ENCODE results near the gene WDR73. TPM values are rescaled to one million over a fixed set of nuclear protein-coding genes. Genes with fewer than 3 reads are reported as not detected.

WDR73 gene
- polyA plus RNA-seq, 1 of the 3 experiments (the other 2 are of a cell fraction): 32.9 TPM

DNA sequence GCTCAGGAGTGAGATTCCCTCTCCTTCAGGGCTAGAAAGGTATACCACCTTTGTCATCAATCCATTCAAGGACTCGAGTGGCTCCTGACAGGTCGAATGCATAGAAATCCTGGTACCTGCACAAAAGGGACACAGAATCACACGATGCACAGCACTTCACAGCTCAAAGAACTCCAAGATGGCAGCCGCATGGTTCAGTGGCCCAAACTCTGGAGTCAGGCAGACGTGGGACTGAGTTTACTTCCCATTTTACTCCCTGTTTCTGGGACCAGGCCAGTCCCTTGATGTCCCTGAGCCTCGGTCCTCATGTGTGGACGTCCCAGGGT lies 536 bp downstream of the WDR73 start (continued):
- TF ChIP-seq, protein P1, sequence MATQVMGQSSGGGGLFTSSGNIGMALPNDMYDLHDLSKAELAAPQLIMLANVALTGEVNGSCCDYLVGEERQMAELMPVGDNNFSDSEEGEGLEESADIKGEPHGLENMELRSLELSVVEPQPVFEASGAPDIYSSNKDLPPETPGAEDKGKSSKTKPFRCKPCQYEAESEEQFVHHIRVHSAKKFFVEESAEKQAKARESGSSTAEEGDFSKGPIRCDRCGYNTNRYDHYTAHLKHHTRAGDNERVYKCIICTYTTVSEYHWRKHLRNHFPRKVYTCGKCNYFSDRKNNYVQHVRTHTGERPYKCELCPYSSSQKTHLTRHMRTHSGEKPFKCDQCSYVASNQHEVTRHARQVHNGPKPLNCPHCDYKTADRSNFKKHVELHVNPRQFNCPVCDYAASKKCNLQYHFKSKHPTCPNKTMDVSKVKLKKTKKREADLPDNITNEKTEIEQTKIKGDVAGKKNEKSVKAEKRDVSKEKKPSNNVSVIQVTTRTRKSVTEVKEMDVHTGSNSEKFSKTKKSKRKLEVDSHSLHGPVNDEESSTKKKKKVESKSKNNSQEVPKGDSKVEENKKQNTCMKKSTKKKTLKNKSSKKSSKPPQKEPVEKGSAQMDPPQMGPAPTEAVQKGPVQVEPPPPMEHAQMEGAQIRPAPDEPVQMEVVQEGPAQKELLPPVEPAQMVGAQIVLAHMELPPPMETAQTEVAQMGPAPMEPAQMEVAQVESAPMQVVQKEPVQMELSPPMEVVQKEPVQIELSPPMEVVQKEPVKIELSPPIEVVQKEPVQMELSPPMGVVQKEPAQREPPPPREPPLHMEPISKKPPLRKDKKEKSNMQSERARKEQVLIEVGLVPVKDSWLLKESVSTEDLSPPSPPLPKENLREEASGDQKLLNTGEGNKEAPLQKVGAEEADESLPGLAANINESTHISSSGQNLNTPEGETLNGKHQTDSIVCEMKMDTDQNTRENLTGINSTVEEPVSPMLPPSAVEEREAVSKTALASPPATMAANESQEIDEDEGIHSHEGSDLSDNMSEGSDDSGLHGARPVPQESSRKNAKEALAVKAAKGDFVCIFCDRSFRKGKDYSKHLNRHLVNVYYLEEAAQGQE (IDR thresholded peaks at IDR 0.05; ENCODE audit: low read depth, low read length): no peak
- TF ChIP-seq MEF2A (IDR thresholded peaks at IDR 0.05; ENCODE audit: borderline replicate concordance, low read depth): no peak
- no peak for TF ChIP-seq ELF1 (IDR thresholded peaks at IDR 0.05)
- TF ChIP-seq JUND (IDR thresholded peaks at IDR 0.05): no peak
- TF ChIP-seq FOXJ3 (CRISPR knock-in tag; IDR thresholded peaks at IDR 0.05): no peak
- TF ChIP-seq YY1 (IDR thresholded peaks at IDR 0.05; ENCODE audit: low read depth): no peak

DNA sequence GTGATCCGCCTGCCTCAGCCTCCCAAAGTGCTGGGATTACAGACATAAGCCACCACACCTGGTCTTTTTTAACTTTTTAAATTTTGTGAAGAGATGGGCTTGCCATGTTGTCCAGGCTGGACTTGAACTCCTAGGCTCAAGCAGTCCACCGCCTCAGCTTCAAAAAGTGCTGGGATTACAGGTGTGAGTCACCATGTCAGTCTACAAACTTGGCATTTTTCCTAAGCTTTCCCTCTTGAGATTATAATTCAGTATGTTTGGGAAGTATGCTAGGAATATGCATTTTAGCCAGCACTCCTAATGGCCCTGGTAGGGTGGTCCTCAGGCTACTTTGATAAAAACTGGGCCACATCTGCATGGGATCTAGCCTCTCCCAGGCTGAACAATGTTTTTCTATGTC lies 4.4 kb downstream of the WDR73 start:
- CTCF ChIA-PET: interaction anchor here (0.8 to 3.3 kb wide), 4 partner anchors 9 to 79 kb away, joined by 3 to 13 read pairs (median 6); no protein-coding TSS in a partner anchor
- TF ChIP-seq, protein P2, sequence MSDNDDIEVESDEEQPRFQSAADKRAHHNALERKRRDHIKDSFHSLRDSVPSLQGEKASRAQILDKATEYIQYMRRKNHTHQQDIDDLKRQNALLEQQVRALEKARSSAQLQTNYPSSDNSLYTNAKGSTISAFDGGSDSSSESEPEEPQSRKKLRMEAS (IDR thresholded peaks at IDR 0.05; ENCODE audit: low read depth): no peak
- TF ChIP-seq TCF12 (IDR thresholded peaks at IDR 0.05) (no peak), RFX5 (IDR thresholded peaks at IDR 0.05; ENCODE audit: low read length) (no peak), SMC3 (IDR thresholded peaks at IDR 0.05; ENCODE audit: low read depth, low read length) (no peak), NFIC (IDR thresholded peaks at IDR 0.05; ENCODE audit: borderline replicate concordance) (no peak), JUND (IDR thresholded peaks at IDR 0.05) (no peak), CHD2 (IDR thresholded peaks at IDR 0.05; ENCODE audit: low read length, partially characterized antibody) (no peak), POLR2AphosphoS5 (IDR thresholded peaks at IDR 0.05; ENCODE audit: low read depth, low read length) (no peak), NRF1 (IDR thresholded peaks at IDR 0.05; ENCODE audit: low read depth, low read length) (no peak), FOXM1 (IDR thresholded peaks at IDR 0.05; ENCODE audit: low read depth) (no peak), TEAD4 (IDR thresholded peaks at IDR 0.05; ENCODE audit: borderline replicate concordance, insufficient read depth) (no peak), EP300 (IDR thresholded peaks at IDR 0.05; ENCODE audit: borderline replicate concordance in 1 of 2, low read depth in 1 of 2, low read length in 1 of 2) (no peak), MXI1 (IDR thresholded peaks at IDR 0.05; ENCODE audit: low read depth, low read length) (no peak), GATA2 (CRISPR knock-in tag; IDR thresholded peaks at IDR 0.05) (no peak)
- TF ChIP-seq, protein P1 (IDR thresholded peaks at IDR 0.05; ENCODE audit: low read depth, low read length): no peak
- TF ChIP-seq, protein P3, sequence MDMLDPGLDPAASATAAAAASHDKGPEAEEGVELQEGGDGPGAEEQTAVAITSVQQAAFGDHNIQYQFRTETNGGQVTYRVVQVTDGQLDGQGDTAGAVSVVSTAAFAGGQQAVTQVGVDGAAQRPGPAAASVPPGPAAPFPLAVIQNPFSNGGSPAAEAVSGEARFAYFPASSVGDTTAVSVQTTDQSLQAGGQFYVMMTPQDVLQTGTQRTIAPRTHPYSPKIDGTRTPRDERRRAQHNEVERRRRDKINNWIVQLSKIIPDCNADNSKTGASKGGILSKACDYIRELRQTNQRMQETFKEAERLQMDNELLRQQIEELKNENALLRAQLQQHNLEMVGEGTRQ (IDR thresholded peaks at IDR 0.05; ENCODE audit: borderline replicate concordance, low read depth, low read length): no peak
- TF ChIP-seq, protein P4, sequence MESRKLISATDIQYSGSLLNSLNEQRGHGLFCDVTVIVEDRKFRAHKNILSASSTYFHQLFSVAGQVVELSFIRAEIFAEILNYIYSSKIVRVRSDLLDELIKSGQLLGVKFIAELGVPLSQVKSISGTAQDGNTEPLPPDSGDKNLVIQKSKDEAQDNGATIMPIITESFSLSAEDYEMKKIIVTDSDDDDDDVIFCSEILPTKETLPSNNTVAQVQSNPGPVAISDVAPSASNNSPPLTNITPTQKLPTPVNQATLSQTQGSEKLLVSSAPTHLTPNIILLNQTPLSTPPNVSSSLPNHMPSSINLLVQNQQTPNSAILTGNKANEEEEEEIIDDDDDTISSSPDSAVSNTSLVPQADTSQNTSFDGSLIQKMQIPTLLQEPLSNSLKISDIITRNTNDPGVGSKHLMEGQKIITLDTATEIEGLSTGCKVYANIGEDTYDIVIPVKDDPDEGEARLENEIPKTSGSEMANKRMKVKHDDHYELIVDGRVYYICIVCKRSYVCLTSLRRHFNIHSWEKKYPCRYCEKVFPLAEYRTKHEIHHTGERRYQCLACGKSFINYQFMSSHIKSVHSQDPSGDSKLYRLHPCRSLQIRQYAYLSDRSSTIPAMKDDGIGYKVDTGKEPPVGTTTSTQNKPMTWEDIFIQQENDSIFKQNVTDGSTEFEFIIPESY (IDR thresholded peaks at IDR 0.05; ENCODE audit: borderline replicate concordance, low read depth): no peak
- TF ChIP-seq, protein P5, sequence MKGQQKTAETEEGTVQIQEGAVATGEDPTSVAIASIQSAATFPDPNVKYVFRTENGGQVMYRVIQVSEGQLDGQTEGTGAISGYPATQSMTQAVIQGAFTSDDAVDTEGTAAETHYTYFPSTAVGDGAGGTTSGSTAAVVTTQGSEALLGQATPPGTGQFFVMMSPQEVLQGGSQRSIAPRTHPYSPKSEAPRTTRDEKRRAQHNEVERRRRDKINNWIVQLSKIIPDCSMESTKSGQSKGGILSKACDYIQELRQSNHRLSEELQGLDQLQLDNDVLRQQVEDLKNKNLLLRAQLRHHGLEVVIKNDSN (IDR thresholded peaks at IDR 0.05; ENCODE audit: borderline replicate concordance, low read depth): no peak

More for the DNA sequence above, 4.4 kb downstream of the WDR73 start:
- Histone ChIP-seq H3K27ac (ENCODE audit: low read depth in 2 of 2, low read length in 1 of 2) (no peak overlapping the region), H3K9me2 (no peaks in the 10 kb centered on the region), H3K4me3 (ENCODE audit: low read depth in 2 of 2, low read length in 1 of 2) (no peak overlapping the region), H3F3A (replicated peaks; ENCODE audit: insufficient read depth) (peaks cover 8% of the 10 kb centered on the region), H3K79me2 (ENCODE audit: insufficient read depth) (peaks cover 35% of the 10 kb centered on the region), H3K9ac (no peak overlapping the region), H3K36me3 (replicated peaks in 1 of 2; ENCODE audit: control insufficient read depth in 1 of 2, insufficient read depth in 2 of 2, low read length in 1 of 2) (peaks cover 43 to 46% of the 10 kb centered on the region in 2 experiments), H2AFZ (ENCODE audit: low read depth) (no peak overlapping the region), H3K4me1 (ENCODE audit: control insufficient read depth in 1 of 2, insufficient read depth in 2 of 2, low read depth in 1 of 2, low read length in 1 of 2) (peaks cover 15 to 18% of the 10 kb centered on the region in 2 experiments; a peak in 2 of 4 replicates), H4K20me1 (ENCODE audit: insufficient read depth) (no peaks in the 10 kb centered on the region), H3K4me2 (no peak overlapping the region), H3K9me3 (no peaks in the 10 kb centered on the region), H3K27me3 (ENCODE audit: insufficient read depth) (no peaks in the 10 kb centered on the region)
- 100% methylated on average over 2 of the region's 2 CpGs for WGBS (ENCODE audit: low lambda C conversion rate)
- POLR2A ChIA-PET: interaction anchor here (0.5 to 0.8 kb wide), 2 partner anchors 16 to 277 kb away, joined by 3 to 4 read pairs; no protein-coding TSS in a partner anchor
- no peak for DNase-seq

Measured in SK-N-SH (cell line).